Measurements from ENCODE around the gene NEK9. TPM values are rescaled to one million over a fixed set of nuclear protein-coding genes. Genes with fewer than 3 reads are reported as not detected.

NEK9 gene
- total and polyA plus RNA-seq, 4 donors, result 23.1 to 76.3 (median 53.3) TPM

DNA sequence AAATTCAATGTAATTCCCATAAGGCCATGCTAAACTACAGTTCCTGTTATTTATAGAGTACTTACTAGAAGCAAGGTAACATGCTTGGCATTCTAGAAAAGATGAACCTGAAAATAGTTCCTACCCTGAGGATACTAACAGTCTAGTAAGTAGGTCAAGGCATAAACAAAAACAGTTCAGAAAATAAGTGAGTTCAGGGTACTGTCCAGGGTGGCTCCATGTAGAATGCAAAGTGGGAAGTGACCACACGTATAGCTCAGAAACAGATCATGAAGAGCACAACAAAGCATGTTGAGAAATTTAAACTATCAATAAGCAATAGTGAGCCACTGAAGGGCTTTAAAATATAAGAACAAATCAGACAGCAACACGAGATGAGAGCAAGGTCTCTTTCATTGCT is 47.2 kb upstream of the NEK9 start:
- H3K9me3 ChIP-seq (ENCODE audit: control insufficient read depth in 4 of 4, insufficient read depth in 3 of 4, low read length in 3 of 4), result no peaks in the 10 kb centered on the region

DNA sequence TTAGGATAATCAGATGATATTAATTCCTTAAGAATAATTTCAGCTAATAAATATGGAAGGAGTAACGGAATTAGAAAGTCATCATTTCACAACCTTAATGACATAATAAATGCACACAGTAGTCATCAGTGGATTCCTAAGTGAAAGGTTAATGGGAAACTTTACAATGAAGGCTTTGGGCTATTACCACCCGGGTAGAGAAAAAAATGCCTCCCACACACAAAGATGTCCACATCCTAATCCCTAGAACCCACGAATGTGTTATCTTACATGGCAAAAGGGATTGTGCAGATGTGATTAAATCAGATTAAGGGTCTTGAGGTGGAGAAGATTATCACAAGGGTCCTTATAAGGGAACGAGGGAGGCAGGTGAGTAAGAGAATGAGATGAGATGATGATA is 43.9 kb upstream of the NEK9 start:
- H3K4me1 ChIP-seq (ENCODE audit: control insufficient read depth in 5 of 5, insufficient read depth in 5 of 5, low read length in 5 of 5), result peaks cover 5 to 24% (median 8%) of the 10 kb centered on the region in 5 donors
- no peaks in the 10 kb centered on the region for H3K9me3 ChIP-seq (ENCODE audit: control insufficient read depth in 4 of 4, insufficient read depth in 3 of 4, low read length in 3 of 4)
- peaks cover 0 to 2% (median under 1%) of the 10 kb centered on the region in 4 donors for H3K36me3 ChIP-seq (ENCODE audit: control insufficient read depth in 4 of 4, insufficient read depth in 4 of 4, low read length in 4 of 4)
- H3K27me3 ChIP-seq (ENCODE audit: control insufficient read depth in 3 of 3, insufficient read depth in 3 of 3, low read length in 2 of 3), result no peaks in the 10 kb centered on the region
- no peak for ATAC-seq (ENCODE audit: insufficient read depth, low FRiP score)
- no peak for DNase-seq
- H3K9ac ChIP-seq (ENCODE audit: insufficient read depth in 1 of 2, low read length in 2 of 2), result no peak overlapping the region
- H3K4me3 ChIP-seq, result no peak overlapping the region
- WGBS, 2 donors, result 60 to 68% methylated on average over 4 of the region's 4 CpGs
- H3K27ac ChIP-seq (ENCODE audit: low read depth in 1 of 2, low read length in 1 of 2), result no peak overlapping the region
- TF ChIP-seq, protein P1, sequence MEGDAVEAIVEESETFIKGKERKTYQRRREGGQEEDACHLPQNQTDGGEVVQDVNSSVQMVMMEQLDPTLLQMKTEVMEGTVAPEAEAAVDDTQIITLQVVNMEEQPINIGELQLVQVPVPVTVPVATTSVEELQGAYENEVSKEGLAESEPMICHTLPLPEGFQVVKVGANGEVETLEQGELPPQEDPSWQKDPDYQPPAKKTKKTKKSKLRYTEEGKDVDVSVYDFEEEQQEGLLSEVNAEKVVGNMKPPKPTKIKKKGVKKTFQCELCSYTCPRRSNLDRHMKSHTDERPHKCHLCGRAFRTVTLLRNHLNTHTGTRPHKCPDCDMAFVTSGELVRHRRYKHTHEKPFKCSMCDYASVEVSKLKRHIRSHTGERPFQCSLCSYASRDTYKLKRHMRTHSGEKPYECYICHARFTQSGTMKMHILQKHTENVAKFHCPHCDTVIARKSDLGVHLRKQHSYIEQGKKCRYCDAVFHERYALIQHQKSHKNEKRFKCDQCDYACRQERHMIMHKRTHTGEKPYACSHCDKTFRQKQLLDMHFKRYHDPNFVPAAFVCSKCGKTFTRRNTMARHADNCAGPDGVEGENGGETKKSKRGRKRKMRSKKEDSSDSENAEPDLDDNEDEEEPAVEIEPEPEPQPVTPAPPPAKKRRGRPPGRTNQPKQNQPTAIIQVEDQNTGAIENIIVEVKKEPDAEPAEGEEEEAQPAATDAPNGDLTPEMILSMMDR (IDR thresholded peaks at IDR 0.05; ENCODE audit: control extremely low read depth, extremely low read depth), result no peak

More for the DNA sequence above, 47.2 kb upstream of the NEK9 start:
- ATAC-seq (ENCODE audit: insufficient read depth, low FRiP score) (no peak), DNase-seq (no peak)
- H3K27me3 ChIP-seq (ENCODE audit: control insufficient read depth in 3 of 3, insufficient read depth in 3 of 3, low read length in 2 of 3), result no peaks in the 10 kb centered on the region
- TF ChIP-seq, protein P1 (IDR thresholded peaks at IDR 0.05; ENCODE audit: control extremely low read depth, extremely low read depth), result no peak
- no peak overlapping the region for H3K9ac ChIP-seq (ENCODE audit: insufficient read depth in 1 of 2, low read length in 2 of 2)
- H3K4me1 ChIP-seq (ENCODE audit: control insufficient read depth in 5 of 5, insufficient read depth in 5 of 5, low read length in 5 of 5), result peaks cover 5 to 10% (median 7%) of the 10 kb centered on the region in 5 donors
- WGBS, 2 donors, result 54 to 56% methylated on average over 2 of the region's 2 CpGs
- H3K36me3 ChIP-seq (ENCODE audit: control insufficient read depth in 4 of 4, insufficient read depth in 4 of 4, low read length in 4 of 4), result peaks cover 0 to 6% (median 1%) of the 10 kb centered on the region in 4 donors
- no peak overlapping the region for H3K27ac ChIP-seq (ENCODE audit: low read depth in 1 of 2, low read length in 1 of 2)
- H3K4me3 ChIP-seq, result no peak overlapping the region

DNA sequence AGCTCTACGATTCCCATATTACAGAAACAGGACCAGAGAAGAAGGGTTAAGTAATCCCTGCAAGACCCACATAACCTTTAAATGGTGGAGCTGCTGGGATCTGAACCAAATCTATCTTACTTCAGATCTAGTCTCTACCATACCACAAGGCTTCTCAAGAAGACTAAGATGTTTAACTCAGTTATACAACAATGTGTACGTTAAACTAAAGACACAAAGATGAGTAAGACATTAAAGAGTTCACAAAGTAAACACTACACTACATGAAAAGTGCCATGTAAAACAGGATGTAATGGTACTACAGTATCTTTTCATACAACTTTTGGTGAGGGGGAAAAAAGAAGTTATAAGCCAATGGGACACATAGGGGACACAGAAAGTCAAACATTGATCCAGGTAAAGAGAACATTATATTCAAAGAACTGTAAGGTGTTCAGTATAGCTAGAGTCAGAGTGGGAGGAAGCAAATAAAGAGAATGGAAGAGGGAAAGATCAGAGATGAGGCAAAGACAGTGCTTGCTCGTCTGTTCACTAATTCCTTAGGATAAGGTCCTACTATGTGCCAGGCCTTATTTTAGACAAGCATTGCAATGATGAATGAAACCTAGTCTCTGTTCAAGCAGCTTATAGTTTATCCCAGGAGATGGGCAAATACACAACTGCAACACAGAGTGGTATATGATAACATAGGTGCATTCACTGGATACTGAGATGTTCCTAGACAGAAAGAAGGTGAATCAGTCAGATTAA is 41.9 kb upstream of the NEK9 start:
- Histone ChIP-seq H3K4me1 (ENCODE audit: control insufficient read depth in 5 of 5, insufficient read depth in 5 of 5, low read length in 5 of 5) (peaks cover 0 to 15% (median 3%) of the 10 kb centered on the region in 5 donors), H3K9ac (ENCODE audit: insufficient read depth in 1 of 2, low read length in 2 of 2) (no peak overlapping the region), H3K9me3 (ENCODE audit: control insufficient read depth in 4 of 4, insufficient read depth in 3 of 4, low read length in 3 of 4) (no peaks in the 10 kb centered on the region), H3K36me3 (ENCODE audit: control insufficient read depth in 4 of 4, insufficient read depth in 4 of 4, low read length in 4 of 4) (peaks cover 0 to 1% (median 0%) of the 10 kb centered on the region in 4 donors), H3K4me3 (no peak overlapping the region), H3K27ac (ENCODE audit: low read depth in 1 of 2, low read length in 1 of 2) (no peak overlapping the region), H3K27me3 (ENCODE audit: control insufficient read depth in 3 of 3, insufficient read depth in 3 of 3, low read length in 2 of 3) (no peaks in the 10 kb centered on the region)
- DNase-seq, result no peak
- TF ChIP-seq, protein P1 (IDR thresholded peaks at IDR 0.05; ENCODE audit: control extremely low read depth, extremely low read depth), result no peak
- WGBS, 2 donors, result 78 to 86% methylated on average over 3 of the region's 3 CpGs
- no peak for ATAC-seq (ENCODE audit: insufficient read depth, low FRiP score)

All from lung (tissue), 12 donors.